ENCODE measurements around the gene OTOA.

DNA sequence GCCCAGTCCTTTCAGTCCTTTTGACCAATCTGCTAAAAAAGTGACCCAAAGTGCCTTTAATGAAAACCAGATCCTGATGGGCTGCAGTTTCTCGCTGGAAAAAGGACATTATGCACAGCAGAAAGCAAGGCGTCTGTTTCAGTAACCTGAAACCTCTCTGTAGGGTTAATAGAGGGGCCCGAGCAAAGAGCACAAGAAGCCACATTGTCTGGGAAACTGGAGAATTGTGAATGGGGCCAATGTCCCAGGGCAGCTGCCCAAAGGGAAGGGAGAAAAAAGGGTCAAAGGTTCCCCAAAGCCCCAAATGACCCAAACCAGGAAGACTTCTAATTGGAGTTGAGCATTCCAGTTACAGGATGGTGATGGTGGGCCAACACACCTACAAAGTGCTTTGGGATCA, 3.0 kb downstream of the OTOA start:
- TF ChIP-seq BORCS8-MEF2B (CRISPR knock-in tag; IDR thresholded peaks at IDR 0.05) (no peak), ZFP62 (CRISPR knock-in tag; IDR thresholded peaks at IDR 0.05) (no peak), ERF (CRISPR knock-in tag; IDR thresholded peaks at IDR 0.05) (no peak)
- TF ChIP-seq, protein P1, sequence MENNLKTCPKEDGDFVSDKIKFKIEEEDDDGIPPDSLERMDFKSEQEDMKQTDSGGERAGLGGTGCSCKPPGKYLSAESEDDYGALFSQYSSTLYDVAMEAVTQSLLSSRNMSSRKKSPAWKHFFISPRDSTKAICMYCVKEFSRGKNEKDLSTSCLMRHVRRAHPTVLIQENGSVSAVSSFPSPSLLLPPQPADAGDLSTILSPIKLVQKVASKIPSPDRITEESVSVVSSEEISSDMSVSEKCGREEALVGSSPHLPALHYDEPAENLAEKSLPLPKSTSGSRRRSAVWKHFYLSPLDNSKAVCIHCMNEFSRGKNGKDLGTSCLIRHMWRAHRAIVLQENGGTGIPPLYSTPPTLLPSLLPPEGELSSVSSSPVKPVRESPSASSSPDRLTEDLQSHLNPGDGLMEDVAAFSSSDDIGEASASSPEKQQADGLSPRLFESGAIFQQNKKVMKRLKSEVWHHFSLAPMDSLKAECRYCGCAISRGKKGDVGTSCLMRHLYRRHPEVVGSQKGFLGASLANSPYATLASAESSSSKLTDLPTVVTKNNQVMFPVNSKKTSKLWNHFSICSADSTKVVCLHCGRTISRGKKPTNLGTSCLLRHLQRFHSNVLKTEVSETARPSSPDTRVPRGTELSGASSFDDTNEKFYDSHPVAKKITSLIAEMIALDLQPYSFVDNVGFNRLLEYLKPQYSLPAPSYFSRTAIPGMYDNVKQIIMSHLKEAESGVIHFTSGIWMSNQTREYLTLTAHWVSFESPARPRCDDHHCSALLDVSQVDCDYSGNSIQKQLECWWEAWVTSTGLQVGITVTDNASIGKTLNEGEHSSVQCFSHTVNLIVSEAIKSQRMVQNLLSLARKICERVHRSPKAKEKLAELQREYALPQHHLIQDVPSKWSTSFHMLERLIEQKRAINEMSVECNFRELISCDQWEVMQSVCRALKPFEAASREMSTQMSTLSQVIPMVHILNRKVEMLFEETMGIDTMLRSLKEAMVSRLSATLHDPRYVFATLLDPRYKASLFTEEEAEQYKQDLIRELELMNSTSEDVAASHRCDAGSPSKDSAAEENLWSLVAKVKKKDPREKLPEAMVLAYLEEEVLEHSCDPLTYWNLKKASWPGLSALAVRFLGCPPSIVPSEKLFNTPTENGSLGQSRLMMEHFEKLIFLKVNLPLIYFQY (CRISPR knock-in tag; IDR thresholded peaks at IDR 0.05; ENCODE audit: borderline replicate concordance), result no peak
